Inflammatory macrophage treated with lipopolysaccharide for 4 hours (primary cell): ENCODE data around the gene PDGFB.

Source experiments
- DNase-seq: peaks from one replicate; pipeline ENCODE4 v3.0.0-alpha.2; 2020

PDGFB gene

DNA sequence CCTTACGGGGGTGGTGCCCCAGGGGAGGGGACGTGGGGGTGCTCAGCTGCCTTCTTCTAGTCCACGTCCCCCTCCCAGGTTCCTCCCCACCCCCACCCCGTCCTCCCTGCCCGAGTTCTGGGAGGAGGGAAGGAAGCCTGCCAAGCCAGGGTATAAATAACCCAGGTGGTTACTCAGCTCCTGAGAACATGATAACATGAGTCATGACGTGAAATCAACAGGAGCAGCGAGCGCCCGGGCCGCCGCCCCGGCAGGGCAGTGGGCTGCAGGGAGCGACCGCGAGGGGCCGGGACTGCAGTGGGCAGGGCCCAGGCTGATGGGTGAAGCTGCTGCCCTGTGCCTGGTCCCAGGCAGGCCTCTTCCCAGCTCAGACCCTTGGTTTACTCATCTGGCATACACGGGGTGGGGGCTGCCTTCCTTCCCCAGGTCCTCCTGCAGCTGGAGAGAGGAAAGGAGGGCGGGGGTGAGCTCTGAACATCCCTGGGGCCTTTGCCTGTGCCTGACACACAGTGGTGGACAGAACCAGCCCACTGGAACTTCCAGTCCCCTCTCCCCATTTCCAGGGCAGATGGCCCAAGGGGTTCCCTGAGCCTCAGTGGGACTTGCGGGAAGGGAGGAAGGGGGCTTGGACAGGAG is 8.8 kb upstream of the PDGFB start:
- peak; percentile 41 for DNase-seq

- DNase-seq: no peak
Observed at GRCh38 chr22:39252461-39253434, 8.0 kb upstream of the PDGFB start.

DNA sequence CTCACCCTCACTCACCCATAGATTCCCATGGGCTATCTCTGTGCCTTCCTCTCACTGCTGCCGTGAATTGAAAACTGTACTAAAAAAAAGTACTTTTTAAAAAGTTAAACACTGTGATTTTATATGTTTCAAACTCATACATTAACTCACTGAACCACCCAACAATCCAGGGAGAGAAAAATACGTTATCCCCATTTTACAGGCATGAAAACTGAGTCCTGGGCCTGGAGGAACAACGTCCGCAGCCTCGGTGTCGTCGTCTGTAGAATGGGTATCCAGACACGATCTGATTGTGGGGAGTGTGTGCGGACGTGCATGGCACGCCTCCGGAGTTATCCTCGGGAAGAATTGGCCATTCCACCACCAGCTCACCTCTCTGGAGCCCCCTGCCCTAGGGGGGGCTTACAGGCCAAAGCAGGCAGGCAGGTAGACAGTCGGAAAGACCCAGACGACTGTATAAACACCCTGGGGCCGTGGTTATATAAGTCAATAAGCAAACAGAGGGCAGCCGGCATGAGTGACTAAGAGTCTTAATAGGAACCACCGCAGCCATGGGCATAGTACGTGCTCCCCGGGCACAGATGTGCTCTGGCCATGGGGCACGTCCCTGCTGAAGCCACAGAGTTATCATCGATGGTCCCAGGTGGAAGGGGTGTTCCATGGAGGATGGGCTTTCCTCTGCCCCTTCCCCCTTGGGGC is 7.1 kb upstream of the PDGFB start:
- no peak for DNase-seq

- no peak for DNase-seq
Observed at GRCh38 chr22:39250838-39251237, 6.1 kb upstream of the PDGFB start.

DNA sequence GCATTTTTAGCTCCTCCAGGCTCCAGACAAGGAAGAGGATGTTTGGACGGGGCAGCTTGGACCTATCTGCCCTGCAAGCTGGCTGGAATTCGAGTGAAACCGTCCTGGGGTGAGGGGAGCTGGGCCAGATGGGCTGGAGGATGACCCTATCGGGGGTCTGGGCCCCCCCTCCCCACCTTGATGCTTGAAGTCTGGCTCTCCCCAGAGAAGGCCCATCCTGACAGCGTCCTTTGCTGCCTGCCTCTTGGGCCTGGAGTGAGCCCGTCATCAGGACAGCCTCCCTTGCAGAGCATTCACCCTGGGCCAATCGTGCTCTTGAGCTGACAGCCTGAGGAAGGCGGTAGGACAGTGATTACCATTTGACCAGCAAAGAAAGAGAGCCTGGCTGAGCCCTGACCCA is 5.3 kb upstream of the PDGFB start:
- no peak for DNase-seq

DNA sequence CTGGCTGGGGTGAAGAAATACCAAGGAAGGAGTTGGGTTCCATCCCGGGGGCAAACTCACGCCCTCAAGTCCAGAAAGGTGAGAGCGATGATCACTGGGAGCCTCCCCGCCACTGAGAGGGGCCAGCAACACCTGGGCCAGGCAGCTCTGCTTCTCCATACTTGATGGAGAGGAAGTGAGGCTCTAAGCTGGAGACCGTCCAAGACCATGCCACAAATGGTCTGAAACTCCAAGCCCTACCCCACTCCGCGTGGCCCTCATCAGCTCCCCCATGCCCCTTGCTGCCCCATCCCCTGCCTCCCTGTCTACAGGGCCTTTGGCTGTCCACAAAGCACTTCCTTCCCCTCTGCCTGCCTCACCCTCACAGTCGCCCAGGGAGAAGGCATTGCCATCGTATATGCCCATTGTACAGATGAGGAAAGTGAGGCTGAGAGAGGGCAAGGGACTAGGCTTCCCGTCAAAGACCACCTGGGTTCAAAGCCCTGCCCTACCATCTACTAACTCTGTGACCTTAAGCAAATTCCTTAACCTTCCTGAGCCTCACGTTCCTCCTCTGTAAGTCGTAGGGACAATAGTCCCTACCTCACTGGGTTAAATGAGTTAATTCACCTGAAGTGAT is 4.4 kb upstream of the PDGFB start:
- no peak for DNase-seq

DNA sequence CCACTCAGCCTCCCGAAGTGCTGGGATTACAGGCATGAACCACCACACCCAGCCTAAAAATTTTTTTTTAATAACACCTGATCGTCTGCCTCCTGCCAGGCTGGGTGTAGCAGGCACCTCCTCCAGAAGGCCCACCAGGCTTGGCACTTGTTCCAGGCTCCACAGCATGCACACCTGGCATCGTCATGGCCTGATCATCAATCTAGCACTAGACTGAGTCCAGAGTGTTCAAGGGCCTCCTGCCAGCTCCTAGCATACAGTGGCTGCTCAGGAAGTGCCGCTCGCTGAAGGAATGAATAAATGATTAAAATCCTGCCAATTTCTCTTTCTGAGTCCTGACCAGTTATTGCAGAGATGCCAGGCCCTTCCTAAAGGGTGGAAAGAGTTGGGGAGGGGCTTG is 3.5 kb upstream of the PDGFB start:
- no peak for DNase-seq

GRCh38 chr22:39247361-39247760 is 2.6 kb upstream of the PDGFB start:
- DNase-seq: no peak

GRCh38 chr22:39246690-39247332 is 2.0 kb upstream of the PDGFB start:
- no peak for DNase-seq

DNA sequence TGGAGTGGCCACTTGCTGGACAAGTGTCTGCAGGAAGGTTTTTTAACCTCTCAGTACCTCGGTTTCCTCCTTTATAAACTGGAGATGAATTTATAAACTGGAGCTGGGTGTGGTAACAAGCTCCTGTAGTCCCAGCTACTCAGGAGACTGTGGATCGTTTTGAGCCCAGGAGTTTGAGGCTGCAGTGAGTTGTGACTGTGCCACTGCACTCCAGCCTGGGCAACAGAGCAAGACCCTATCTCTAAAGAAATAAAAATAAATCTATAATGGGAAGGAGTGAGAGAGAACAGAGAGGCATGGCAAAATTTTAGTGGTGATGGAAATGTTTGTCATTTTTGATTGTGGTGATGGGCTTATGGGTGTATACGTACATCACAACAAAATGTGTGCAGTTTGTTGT is 1.4 kb upstream of the PDGFB start:
- no peak for DNase-seq

- no peak for DNase-seq
Observed at GRCh38 chr22:39245130-39246039, 603 bp upstream of the PDGFB start.

DNA sequence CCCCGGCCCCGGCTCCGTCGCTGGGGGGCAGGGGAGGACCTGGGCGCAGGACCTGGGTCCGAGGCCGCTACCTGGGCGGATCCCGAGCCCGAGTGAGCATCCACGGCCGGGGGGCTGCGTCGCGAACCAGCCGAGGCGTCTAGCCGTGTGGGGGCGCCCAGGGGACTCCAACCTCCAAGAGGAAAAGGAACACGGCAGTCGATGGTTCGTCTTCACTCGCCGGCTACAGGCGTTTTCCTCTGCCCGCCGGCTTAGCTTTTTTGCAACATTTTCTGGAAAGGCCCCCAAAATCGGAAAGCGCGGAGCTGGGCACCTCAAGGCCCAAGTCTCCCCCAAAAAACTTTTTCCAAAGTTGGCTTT is 666 bp downstream of the PDGFB start:
- DNase-seq: no peak

- no peak for DNase-seq
Observed at GRCh38 chr22:39243439-39244135, 1.2 kb downstream of the PDGFB start.

DNA sequence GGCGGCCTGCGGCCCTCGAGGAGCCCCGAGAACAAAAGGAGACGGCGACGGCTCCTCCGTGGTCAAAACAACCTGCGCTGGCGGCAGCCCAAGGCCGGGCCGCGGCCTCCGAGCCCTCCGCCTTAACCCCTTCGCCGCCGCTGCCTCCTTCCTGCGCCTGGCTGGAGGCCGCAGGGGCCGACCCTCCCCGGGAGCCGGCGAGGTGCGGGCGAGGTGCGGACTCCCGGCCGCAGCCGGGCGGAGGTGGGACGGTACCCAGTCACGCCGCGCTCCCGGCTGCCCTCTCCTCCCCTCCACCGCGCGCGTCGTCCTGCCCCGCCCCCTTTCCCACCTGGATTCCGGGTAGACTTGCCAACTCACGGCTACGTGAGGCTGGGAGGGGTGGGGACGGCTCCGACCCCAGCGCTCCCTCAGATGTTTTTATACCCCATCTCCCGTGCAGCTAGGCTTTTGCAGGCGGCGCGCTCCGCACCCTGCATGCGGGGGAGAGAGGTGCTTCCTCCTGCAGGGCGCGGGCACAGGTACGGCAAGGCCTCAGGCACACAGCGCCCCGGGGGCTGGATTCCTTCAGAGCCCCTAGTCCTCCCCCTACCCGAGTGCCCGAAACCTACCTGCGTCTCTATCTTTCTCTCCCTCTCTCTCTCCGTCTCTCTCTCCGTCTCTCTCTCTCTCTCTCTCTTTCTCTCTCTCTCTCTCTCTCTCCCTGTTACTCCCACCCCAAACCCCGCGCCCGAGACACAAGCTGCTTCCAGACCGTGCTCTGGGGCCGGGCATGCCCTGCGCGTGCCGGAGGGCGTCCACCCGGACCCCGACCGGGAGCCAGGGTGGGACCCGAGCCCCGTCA is 2.0 kb downstream of the PDGFB start:
- no peak for DNase-seq

DNA sequence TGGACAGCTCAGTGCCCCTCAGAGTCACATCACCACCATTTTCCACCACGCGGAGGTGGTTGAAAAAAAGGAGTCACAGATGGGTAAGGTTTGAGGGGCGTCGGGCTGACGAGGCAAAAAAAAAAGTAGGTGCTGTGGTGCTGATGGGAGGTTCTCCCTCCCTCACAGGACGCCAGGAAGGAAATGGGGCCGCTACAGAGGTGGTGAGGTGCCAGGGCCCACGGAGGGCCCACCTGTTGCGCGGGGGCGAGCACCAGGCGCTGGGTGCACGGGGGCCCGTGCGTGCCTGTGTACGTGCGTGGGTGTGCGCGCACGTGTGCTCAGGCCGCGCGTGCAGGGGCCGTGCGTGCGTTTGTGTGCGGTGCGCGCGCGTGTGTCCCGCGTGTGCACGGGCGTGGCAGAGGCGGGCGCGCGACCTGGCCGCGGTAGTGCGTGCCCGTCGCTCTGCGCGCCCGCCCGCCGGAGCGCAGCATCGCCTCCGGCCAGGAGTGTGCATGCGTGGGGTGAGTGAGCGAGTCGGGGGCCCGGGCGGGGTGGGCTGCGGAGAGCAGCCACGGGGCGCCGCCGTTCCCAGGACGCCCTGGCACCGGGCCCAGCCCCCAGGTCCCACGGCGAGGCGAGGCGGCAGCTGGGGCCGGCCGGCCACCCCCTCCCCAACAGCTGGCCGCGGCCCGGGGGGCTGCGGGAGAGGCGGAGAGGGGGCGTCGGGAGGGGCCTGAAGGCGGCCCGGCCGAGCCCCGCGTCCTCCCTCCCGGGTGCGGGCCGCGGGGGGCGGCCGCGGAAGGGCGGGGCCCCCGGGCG is 2.8 kb downstream of the PDGFB start:
- no peak for DNase-seq

DNA sequence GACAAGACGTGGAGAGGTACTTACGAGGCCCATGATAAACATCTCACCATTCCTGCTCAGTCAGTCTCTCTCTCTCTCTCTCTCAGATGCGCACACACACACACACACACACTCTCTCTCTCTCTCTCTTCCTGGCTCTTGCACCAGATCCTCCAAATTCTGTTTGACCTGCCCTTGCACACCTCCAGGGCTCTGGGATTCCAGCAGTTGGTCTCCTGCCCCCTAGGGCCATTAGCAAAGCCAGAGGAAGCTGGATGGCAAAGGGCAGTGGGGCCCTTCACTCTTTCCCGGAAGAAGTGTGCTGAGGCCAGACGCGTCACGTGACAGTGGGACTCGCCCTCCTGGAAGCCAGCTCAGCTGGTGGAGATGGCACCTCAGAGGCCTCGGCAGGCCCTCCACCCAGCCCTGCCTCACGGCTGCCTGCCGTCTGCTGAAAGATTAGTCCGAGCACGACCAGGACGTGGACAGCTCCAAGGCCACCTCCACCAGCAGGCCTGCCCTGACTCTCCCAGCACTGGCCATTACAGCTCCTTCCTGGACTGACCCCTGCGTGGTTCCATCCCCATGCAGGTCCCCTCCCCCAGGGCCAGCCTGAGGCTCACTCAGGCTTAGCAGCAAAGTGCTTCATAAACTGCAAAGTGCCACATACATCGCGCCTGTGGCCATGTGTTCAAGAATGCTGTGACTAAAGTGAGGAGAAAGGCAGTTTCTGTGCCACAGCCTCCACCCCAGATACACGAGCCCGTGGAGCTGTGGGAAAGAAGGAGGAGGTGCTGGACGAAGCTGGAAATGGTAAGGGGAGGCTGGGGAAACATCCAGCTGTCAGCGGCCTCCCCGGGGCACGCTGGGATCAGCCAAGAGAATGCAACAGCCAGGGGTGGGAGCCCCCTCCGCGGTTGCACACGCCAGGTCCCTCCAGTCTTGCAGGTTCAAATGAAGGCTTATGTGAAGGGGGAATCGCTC is 3.7 kb downstream of the PDGFB start:
- peak; percentile 52 for DNase-seq

DNA sequence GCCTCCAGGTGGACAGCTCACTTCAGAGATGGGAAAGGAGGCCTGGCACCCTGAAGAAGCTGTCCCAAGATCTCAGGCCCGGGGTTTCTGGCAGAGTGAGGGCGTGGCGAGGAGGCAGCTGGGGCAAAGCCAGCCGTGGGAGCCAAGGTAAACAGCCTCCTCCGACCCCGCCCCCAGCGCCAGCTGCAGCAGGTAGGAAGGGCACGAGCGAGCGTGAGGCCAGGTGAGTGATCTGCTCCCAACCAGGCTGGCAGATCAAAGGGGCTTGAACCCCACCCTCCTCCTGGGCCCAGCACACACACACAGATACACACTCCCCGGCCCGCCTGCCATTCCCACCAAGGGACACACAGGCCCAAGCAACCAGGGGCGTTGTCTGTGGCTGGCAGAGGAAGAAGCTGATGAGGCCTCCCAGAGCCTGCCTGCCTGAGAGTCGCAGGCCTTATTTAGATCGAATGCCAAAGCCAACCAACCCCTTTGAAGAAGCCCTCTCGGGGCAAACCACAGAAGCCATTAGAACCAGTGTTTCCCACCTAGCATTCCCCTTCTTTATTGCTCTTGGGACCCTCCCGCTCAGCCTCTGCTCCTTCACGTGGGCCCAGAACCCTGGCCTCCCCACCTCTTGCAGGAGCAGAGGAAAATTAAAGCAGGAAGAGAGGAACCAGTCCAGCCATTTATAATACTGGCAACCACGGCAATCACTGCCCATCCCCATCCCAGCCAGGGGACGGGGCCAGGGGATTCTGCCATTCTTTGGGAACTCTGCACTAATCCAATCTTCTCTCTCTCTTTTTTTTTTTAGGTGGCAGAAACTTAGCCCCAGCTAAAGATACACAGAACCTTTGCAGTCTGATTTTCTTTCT is 5.0 kb downstream of the PDGFB start:
- no peak for DNase-seq
